H9 (cell line): Measurements from ENCODE around the gene IPO11. TPM values are rescaled to one million over a fixed set of nuclear protein-coding genes. Genes with fewer than 3 reads are reported as not detected.
"Not testable (repeated sequence)": the region's sequence is repeated elsewhere in the genome, so short reads cannot be mapped to it uniquely, and the experiment has no call there.

ENCODE experiments used
- DNase-seq: peaks from one replicate; pipeline ENCODE4 v3.0.0-alpha.2; 2017
- H2AFZ ChIP-seq: one replicate; pipeline ENCODE4 v1.6.1; 2013; ENCODE audit warnings: mild to moderate bottlenecking, low read length, control low read depth, moderate library complexity
- H2AK5ac ChIP-seq: 2 replicates; pipeline ENCODE4 v1.6.1; 2013; ENCODE audit warnings: low read length, control low read depth, mixed read lengths; ENCODE audit not compliant: insufficient read length
- H2BK120ac ChIP-seq: one replicate; pipeline ENCODE4 v1.6.1; 2013; ENCODE audit warnings: low read depth, mild to moderate bottlenecking, low read length, control low read depth, inconsistent platforms; ENCODE audit not compliant: poor library complexity, severe bottlenecking
- H2BK12ac ChIP-seq: 2 replicates; pipeline ENCODE4 v1.6.1; 2013; ENCODE audit warnings: low read length, control low read depth, mixed read lengths, low read depth; ENCODE audit not compliant: insufficient read length
- H2BK15ac ChIP-seq: 2 replicates; pipeline ENCODE4 v1.6.1; 2013; ENCODE audit warnings: low read depth, low read length, control low read depth
- H2BK20ac ChIP-seq: one replicate; pipeline ENCODE4 v1.6.1; 2013; ENCODE audit warnings: low read depth, mild to moderate bottlenecking, low read length, control low read depth, inconsistent platforms; ENCODE audit not compliant: poor library complexity, severe bottlenecking
- H2BK5ac ChIP-seq: 2 replicates; pipeline ENCODE4 v1.6.1; 2013; ENCODE audit warnings: low read length, control low read depth, mixed read lengths; ENCODE audit not compliant: insufficient read length
- H3K14ac ChIP-seq: 2 replicates; pipeline ENCODE4 v1.6.1; 2013; ENCODE audit warnings: low read length, control low read depth; ENCODE audit not compliant: insufficient read depth
- H3K18ac ChIP-seq: 2 replicates; pipeline ENCODE4 v1.6.1; 2013; ENCODE audit warnings: low read depth, mild to moderate bottlenecking, mixed read lengths, low read length, control low read depth; ENCODE audit not compliant: insufficient read length
- H3K23ac ChIP-seq: 2 replicates; pipeline ENCODE4 v1.6.1; 2013; ENCODE audit warnings: low read length, control low read depth, mixed read lengths, low read depth; ENCODE audit not compliant: insufficient read length
- H3K23me2 ChIP-seq: 2 replicates; pipeline ENCODE4 v1.6.1; 2013; ENCODE audit warnings: low read depth, mild to moderate bottlenecking, mixed read lengths, low read length, control low read depth; ENCODE audit not compliant: insufficient read length, poor library complexity, severe bottlenecking
- H3K27ac ChIP-seq: 2 replicates; pipeline ENCODE4 v1.5.1; 2013; ENCODE audit warnings: low read length, control low read depth, mixed read lengths, low read depth; ENCODE audit not compliant: insufficient read length
- H3K27me3 ChIP-seq: 2 replicates; pipeline ENCODE4 v1.6.1; 2013; ENCODE audit warnings: low read length, control low read depth, inconsistent platforms; ENCODE audit not compliant: insufficient read depth
- H3K4ac ChIP-seq: 2 replicates; pipeline ENCODE4 v1.6.1; 2013; ENCODE audit warnings: low read depth, mild to moderate bottlenecking, control low read depth, inconsistent platforms, low read length, moderate library complexity
- H3K4me1 ChIP-seq: 2 replicates; pipeline ENCODE4 v1.6.1; 2013; ENCODE audit warnings: low read length, control low read depth, inconsistent platforms; ENCODE audit not compliant: insufficient read depth
- H3K4me2 ChIP-seq: 2 replicates; pipeline ENCODE4 v1.6.1; 2013; ENCODE audit warnings: low read length, control low read depth, mixed read lengths; ENCODE audit not compliant: insufficient read length, insufficient read depth
- H3K56ac ChIP-seq: 2 replicates; pipeline ENCODE4 v1.6.1; 2013; ENCODE audit warnings: low read depth, mild to moderate bottlenecking, mixed read lengths, low read length, control low read depth; ENCODE audit not compliant: insufficient read length
- H3K79me1 ChIP-seq: 2 replicates; pipeline ENCODE4 v1.6.1; 2013; ENCODE audit warnings: low read depth, mild to moderate bottlenecking, moderate library complexity, low read length, control low read depth, inconsistent platforms; ENCODE audit not compliant: insufficient read depth, poor library complexity, severe bottlenecking
- H3K79me2 ChIP-seq: 2 replicates; pipeline ENCODE4 v1.6.1; 2013; ENCODE audit warnings: low read length, control low read depth, inconsistent platforms; ENCODE audit not compliant: insufficient read depth
- H3K9ac ChIP-seq: 2 replicates; pipeline ENCODE4 v1.6.1; 2013; ENCODE audit warnings: low read length, control low read depth, mixed read lengths; ENCODE audit not compliant: insufficient read length; ENCODE audit errors: extremely low read depth
- H3K9me3 ChIP-seq: one replicate; pipeline ENCODE4 v1.6.1; 2013; ENCODE audit warnings: low read depth, low read length, inconsistent platforms; ENCODE audit not compliant: control insufficient read depth
- H3T11ph ChIP-seq: one replicate; pipeline ENCODE4 v1.6.1; 2013; ENCODE audit warnings: mild to moderate bottlenecking, low read length, control low read depth, inconsistent platforms
- H4K20me1 ChIP-seq: one replicate; pipeline ENCODE4 v1.6.1; 2013; ENCODE audit not compliant: control insufficient read depth, insufficient read length, insufficient read depth
- H4K5ac ChIP-seq: 2 replicates; pipeline ENCODE4 v1.6.1; 2013; ENCODE audit warnings: low read depth, mild to moderate bottlenecking, mixed read lengths, low read length, control low read depth; ENCODE audit not compliant: insufficient read length
- H4K8ac ChIP-seq: replicated peaks from 2 replicates; pipeline ENCODE4 v1.6.1; 2013; ENCODE audit warnings: low read length, control low read depth, mixed read lengths, low read depth; ENCODE audit not compliant: insufficient read length
- H4K91ac ChIP-seq: 2 replicates; pipeline ENCODE4 v1.6.1; 2013; ENCODE audit warnings: low read depth, mild to moderate bottlenecking, moderate library complexity, mixed read lengths, low read length, control low read depth; ENCODE audit not compliant: insufficient read length
- H3K27ac Mint-ChIP-seq, 3 experiments: 2 replicates in 2 of 3; 3 replicates in 1 of 3; pipeline ENCODE4 v1.8.0; 2020 to 2021; ENCODE audit warnings: mixed read lengths in 3 of 3, mild to moderate bottlenecking in 1 of 3, moderate library complexity in 1 of 3
- H3K27me3 Mint-ChIP-seq: 2 replicates; pipeline ENCODE4 v1.8.0; 2021; ENCODE audit warnings: low read depth, mild to moderate bottlenecking, moderate library complexity, mixed read lengths
- H3K36me3 Mint-ChIP-seq, 3 experiments: 2 replicates in 2 of 3; 3 replicates in 1 of 3; pipeline ENCODE4 v1.8.0; 2020 to 2021; ENCODE audit warnings: low read depth in 3 of 3, mixed read lengths in 3 of 3; ENCODE audit not compliant: insufficient read depth in 1 of 3
- H3K4me1 Mint-ChIP-seq, 2 experiments: 2 replicates each; pipeline ENCODE4 v1.8.0; 2020; ENCODE audit warnings: mixed read lengths in 2 of 2
- H3K4me3 Mint-ChIP-seq, 2 experiments: 2 replicates in 1 of 2; 3 replicates in 1 of 2; pipeline ENCODE4 v1.8.0; 2020 to 2021; ENCODE audit warnings: mild to moderate bottlenecking in 2 of 2, mixed read lengths in 2 of 2, moderate library complexity in 1 of 2
- H3K9me3 Mint-ChIP-seq, 2 experiments: 2 replicates in 1 of 2; 3 replicates in 1 of 2; pipeline ENCODE4 v1.8.0; 2020; ENCODE audit warnings: mild to moderate bottlenecking in 2 of 2, mixed read lengths in 2 of 2, moderate library complexity in 1 of 2
- CTCF ChIP-seq: fragments of 200-600 bp; sonication (generic); conservative IDR thresholded peaks from 3 replicates; pipeline ENCODE4 v1.8.0; 2021; ENCODE audit warnings: antibody characterized with exemption, mild to moderate bottlenecking
- WGBS: extraction: QIAGEN DNeasy Blood & Tissue Kit; methylation state at CpG from one replicate; pipeline ENCODE4 v1.1.7; 2013; ENCODE audit warnings: missing lambda C conversion rate, low lambda C conversion rate, mixed read lengths; ENCODE audit not compliant: insufficient read length; ENCODE audit errors: extremely low coverage; 5-methylcytosine and 5-hydroxymethylcytosine counted together
- total RNA-seq: library from RNA; stranded (reverse); gene quantifications from 2 replicates; pipeline ENCODE4 v1.2.1, GENCODE V29; 2021

The IPO11 gene
- total RNA-seq, 1 experiment from 2014 or later = 63.0 TPM

DNA sequence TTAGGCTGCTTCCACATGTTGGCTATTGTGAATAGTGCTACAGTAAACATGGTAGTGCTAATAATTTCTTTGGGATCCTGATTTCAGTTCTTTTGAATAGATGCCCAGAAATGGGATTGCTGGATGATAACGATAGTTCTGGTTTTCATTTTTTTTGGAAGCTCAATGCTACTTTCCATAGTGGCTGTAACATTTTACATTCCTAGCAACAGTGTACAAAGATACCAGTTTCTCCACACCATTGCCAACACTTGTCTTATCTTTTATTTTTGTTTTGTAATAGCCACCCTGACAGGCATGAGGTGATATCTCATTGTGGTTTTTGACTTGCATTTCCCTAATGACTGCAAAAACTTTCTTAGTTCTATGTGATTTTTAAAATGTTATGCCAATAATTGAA, 97.2 kb downstream of the IPO11 start:
- Histone ChIP-seq H2AFZ (no peak overlapping the region), H2BK15ac (no peak overlapping the region), H3K14ac (no peak overlapping the region), H3K4ac (no peak overlapping the region), H3K23me2 (no peaks in the 10 kb centered on the region), H2BK12ac (no peak overlapping the region), H4K91ac (no peak overlapping the region), H3K23ac (no peak overlapping the region), H3K4me2 (no peak overlapping the region), H3K9me3 (no peaks in the 10 kb centered on the region), H3K9ac (no peak overlapping the region), H3K56ac (no peak overlapping the region), H3K79me2 (no peaks in the 10 kb centered on the region), H3K27ac (no peak overlapping the region), H2BK20ac (no peak overlapping the region), H2BK120ac (no peak overlapping the region), H3T11ph (no peak overlapping the region), H3K18ac (no peak overlapping the region), H3K27me3 (no peaks in the 10 kb centered on the region), H2BK5ac (no peak overlapping the region), H4K20me1 (no peaks in the 10 kb centered on the region), H3K79me1 (no peaks in the 10 kb centered on the region), H4K5ac (no peak overlapping the region), H2AK5ac (no peak overlapping the region), H4K8ac (no peak overlapping the region), H3K4me1 (no peaks in the 10 kb centered on the region)
- Mint-ChIP-seq H3K4me3 (no peak overlapping the region), H3K4me1 (no peaks in the 10 kb centered on the region), H3K9me3 (no peaks in the 10 kb centered on the region; a peak in 1 of 5 replicates), H3K27me3 (no peaks in the 10 kb centered on the region), H3K36me3 (peaks cover 13 to 38% (median 37%) of the 10 kb centered on the region in 3 experiments), H3K27ac (no peak overlapping the region)
- WGBS = no CpG with 5 or more reads among the region's 1 CpG
- TF ChIP-seq CTCF = no peak
- DNase-seq = no peak

- H2BK15ac ChIP-seq, H3K18ac ChIP-seq, H3K79me2 ChIP-seq, H2BK5ac ChIP-seq, H3K27me3 ChIP-seq, H3K27ac Mint-ChIP-seq, H3K27ac ChIP-seq, H2AK5ac ChIP-seq, H3K4me2 ChIP-seq, H3K56ac ChIP-seq, H3K9me3 Mint-ChIP-seq, H3K27me3 Mint-ChIP-seq, H4K20me1 ChIP-seq, H3K23me2 ChIP-seq, H3K9me3 ChIP-seq, DNase-seq, H3K14ac ChIP-seq, H4K91ac ChIP-seq, H3K23ac ChIP-seq, H2BK20ac ChIP-seq, H2BK12ac ChIP-seq, H3K79me1 ChIP-seq, H3K4ac ChIP-seq, H3K9ac ChIP-seq, H3K4me1 Mint-ChIP-seq, H3K4me1 ChIP-seq, H3K4me3 Mint-ChIP-seq, H2BK120ac ChIP-seq, H2AFZ ChIP-seq, H4K8ac ChIP-seq, H3T11ph ChIP-seq, H4K5ac ChIP-seq: not testable (repeated sequence)
- WGBS = no CpG with 5 or more reads among the region's 28 CpGs
- peaks cover 22 to 42% (median 34%) of the 10 kb centered on the region in 3 experiments for H3K36me3 Mint-ChIP-seq
Measured at GRCh38 chr5:62513085-62513484, 100.5 kb downstream of the IPO11 start.
